ENCODE measurements around the gene TGFB1. TPM values are rescaled to one million over a fixed set of nuclear protein-coding genes. Genes with fewer than 3 reads are reported as not detected.
A peak's percentile ranks its signal among the peaks of the same experiment; 100 is the strongest.
"Not testable (repeated sequence)": the region's sequence is repeated elsewhere in the genome, so short reads cannot be mapped to it uniquely, and the experiment has no call there.

The TGFB1 gene
- total RNA-seq, 1 donor from 2014 or later: 125 TPM

GRCh38 chr19:41289814-41290213, 63.9 kb downstream of the TGFB1 start:
- H3K27ac Mint-ChIP-seq; H3K27me3 Mint-ChIP-seq; H3K9me3 Mint-ChIP-seq; H3K4me3 Mint-ChIP-seq; intact Hi-C loops (cut with micrococcal nuclease); DNase-seq; H3K4me1 Mint-ChIP-seq: not testable (repeated sequence)
- peaks cover 65% of the 10 kb centered on the region for H3K36me3 Mint-ChIP-seq (ENCODE audit: low read depth)

- no peak overlapping the region for H3K4me3 Mint-ChIP-seq
- intact Hi-C loops (cut with micrococcal nuclease): no loop called here
Observed at GRCh38 chr19:41288673-41289530, 64.8 kb downstream of the TGFB1 start.

More at GRCh38 chr19:41288673-41289530, 64.8 kb downstream of the TGFB1 start:
- no peak for DNase-seq
- no peaks in the 10 kb centered on the region for H3K27me3 Mint-ChIP-seq
- peaks cover 6% of the 10 kb centered on the region for H3K4me1 Mint-ChIP-seq
- peak overlapping the region; percentile 20 for H3K27ac Mint-ChIP-seq
- peaks cover 62% of the 10 kb centered on the region for H3K36me3 Mint-ChIP-seq (ENCODE audit: low read depth)
- no peaks in the 10 kb centered on the region for H3K9me3 Mint-ChIP-seq

Other genes with a start within 250 kb of the TGFB1 start
- not detected in 2 replicates for gene CYP2F1, start 239.5 kb downstream of the TGFB1 start, total RNA-seq
- 0.70 and 1.0 TPM in 2 replicates for gene CYP2S1, start 160.7 kb downstream of the TGFB1 start, total RNA-seq
- gene AXL, start 134.7 kb downstream of the TGFB1 start, total RNA-seq: 0.19 and 0.70 TPM in 2 replicates
- gene HNRNPUL1, start 89.5 kb downstream of the TGFB1 start, total RNA-seq: 256 and 258 TPM in 2 replicates
- 30.4 and 30.7 TPM in 2 replicates for gene CCDC97, start 43.8 kb downstream of the TGFB1 start, total RNA-seq
- 6.3 and 8.6 TPM in 2 replicates for gene B9D2, start 10.2 kb upstream of the TGFB1 start, total RNA-seq
- 4.2 and 5.8 TPM in 2 replicates for gene TMEM91, start 22.6 kb upstream of the TGFB1 start, total RNA-seq
- 65.8 and 69.2 TPM in 2 replicates for gene EXOSC5, start 43.4 kb upstream of the TGFB1 start, total RNA-seq
- 11.4 and 20.1 TPM in 2 replicates for gene BCKDHA, start 43.9 kb upstream of the TGFB1 start, total RNA-seq
- gene B3GNT8, start 73.5 kb upstream of the TGFB1 start, total RNA-seq: 0.37 and 0.83 TPM in 2 replicates
- 52.6 and 58.7 TPM in 2 replicates for gene DMAC2, start 86.0 kb upstream of the TGFB1 start, total RNA-seq
- gene ERICH4, start 89.2 kb upstream of the TGFB1 start, total RNA-seq: not detected in 2 replicates
- 31.1 and 32.8 TPM in 2 replicates for gene CEACAM21, start 222.2 kb upstream of the TGFB1 start, total RNA-seq

Data from activated CD4-positive, alpha-beta T cell treated with anti-CD3 and anti-CD28 coated beads, Interleukin-2, amount 10 ng/mL, durations not matched to agents 24 days and 14 days (primary cell).